T-helper 2 cell treated with Interferon-gamma antibody and Interleukin-4, amounts not matched to agents 5 μg/mL and 100 μg/mL, for 36 hours (primary cell): ENCODE data around the gene ZFHX2.
"Not testable (repeated sequence)": the region's sequence is repeated elsewhere in the genome, so short reads cannot be mapped to it uniquely, and the experiment has no call there.

ENCODE experiments used
- DNase-seq: peaks from one replicate; pipeline ENCODE4 v3.0.0; 2021; ENCODE audit warnings: low spot score
- H3K27ac Mint-ChIP-seq: one replicate; pipeline ENCODE4 v1.8.0; 2021; ENCODE audit warnings: mild to moderate bottlenecking, mixed read lengths
- H3K27me3 Mint-ChIP-seq: one replicate; pipeline ENCODE4 v1.8.0; 2021; ENCODE audit warnings: low read depth, mixed read lengths
- H3K36me3 Mint-ChIP-seq: one replicate; pipeline ENCODE4 v1.8.0; 2021; ENCODE audit warnings: low read depth, mixed read lengths
- H3K4me1 Mint-ChIP-seq: one replicate; pipeline ENCODE4 v1.8.0; 2021; ENCODE audit warnings: low read depth, mixed read lengths
- H3K4me3 Mint-ChIP-seq: one replicate; pipeline ENCODE4 v1.8.0; 2022; ENCODE audit warnings: mild to moderate bottlenecking, moderate library complexity, mixed read lengths
- H3K9me3 Mint-ChIP-seq: one replicate; pipeline ENCODE4 v1.8.0; 2021; ENCODE audit warnings: mixed read lengths

ZFHX2 gene

DNA sequence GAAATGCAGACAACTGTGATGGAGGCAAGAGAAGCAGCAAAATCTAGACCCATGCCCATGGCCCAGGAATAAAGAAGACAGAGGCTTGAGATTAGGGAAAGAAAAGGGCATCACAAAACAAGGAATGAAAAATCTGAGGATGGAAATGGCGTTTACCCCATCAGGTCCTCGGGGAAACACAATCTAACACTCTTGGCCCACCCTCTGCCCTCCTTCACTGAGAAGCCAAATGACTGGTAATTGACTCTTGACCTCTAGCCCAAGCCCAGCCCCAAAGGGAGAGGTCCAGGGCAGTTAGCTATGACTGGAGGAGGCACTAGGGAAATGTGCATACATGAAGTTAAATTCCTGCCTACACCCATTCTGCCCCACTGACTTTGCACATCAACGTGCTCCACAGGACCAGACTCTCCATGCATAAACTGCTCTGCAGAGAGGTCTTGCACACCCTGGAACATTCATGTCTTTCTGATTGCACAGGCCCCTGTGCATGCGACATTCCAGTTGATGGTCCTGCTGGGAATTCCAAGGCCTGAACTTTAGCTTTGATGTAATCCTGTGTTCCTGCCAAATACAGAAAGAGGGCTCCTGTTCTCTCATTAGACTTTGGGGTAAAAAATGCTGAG is 5.7 kb downstream of the ZFHX2 start:
- Mint-ChIP-seq H3K9me3 (no peaks in the 10 kb centered on the region), H3K27me3 (no peaks in the 10 kb centered on the region), H3K4me3 (no peak overlapping the region), H3K36me3 (no peaks in the 10 kb centered on the region), H3K4me1 (no peaks in the 10 kb centered on the region), H3K27ac (no peak overlapping the region)
- no peak for DNase-seq

DNA sequence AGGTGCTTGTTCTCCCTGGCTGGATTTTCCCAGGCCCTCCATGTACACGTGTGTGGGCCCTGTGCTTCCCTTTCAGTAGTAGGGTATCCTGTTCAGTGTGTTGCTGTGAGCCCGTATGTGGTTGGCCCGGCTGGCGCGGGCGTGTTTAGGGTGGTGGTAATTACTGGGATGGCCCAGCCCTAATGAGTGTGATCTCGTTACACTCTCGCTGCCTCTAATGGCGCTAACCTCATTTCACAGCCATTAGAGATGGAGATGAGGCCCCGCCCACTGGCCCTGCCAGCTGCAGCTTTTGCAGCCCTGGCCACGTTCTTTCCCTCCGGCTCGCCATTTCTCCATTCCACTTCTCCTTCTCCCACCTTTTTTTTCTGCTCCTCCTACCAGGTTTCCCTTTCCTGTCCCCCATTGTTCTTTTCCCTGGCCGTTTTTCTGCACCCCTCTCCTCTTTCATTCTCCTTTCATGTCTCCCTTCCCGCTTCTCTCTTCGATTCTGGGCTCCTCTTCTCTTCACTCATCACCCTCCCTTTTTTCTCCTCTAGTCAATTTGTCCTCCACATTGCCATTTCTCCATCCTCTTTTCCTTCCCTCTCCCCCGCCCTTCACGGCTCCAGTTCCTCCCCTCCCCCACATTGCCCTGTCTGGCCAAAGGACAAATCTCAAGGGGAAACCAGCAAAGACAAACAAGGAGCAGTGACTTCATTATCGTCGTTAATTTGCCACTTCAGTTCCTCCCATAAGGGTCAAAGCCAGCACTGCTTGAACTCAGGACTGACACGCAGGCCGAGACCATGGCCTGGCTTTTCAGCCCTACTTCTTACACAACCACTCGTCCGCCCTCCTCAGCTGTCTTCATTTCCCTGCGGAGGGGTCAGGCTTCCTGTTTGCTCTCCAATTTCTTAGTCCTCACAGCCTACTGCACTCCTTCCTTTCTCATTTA is 6.8 kb downstream of the ZFHX2 start:
- Mint-ChIP-seq H3K27ac (no peak overlapping the region), H3K36me3 (no peaks in the 10 kb centered on the region)

DNA sequence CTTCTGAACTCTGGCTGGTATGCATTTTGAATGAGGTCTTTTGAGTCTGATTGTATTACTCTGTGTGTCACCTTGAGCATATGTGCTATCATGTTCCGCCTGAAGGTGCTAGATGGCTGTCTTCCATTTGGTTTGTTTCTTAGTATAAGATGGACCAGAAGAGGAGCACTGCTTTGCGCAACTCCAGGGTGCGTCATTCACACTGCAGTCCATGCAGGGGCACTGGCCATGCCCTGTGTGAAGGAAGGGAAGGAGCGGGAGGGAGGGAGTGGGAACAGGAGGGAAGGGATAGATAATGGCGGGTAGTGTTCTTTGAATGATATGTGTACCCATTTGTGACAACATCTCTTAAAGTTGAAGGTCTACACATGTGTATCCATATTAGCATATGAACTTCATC is 8.2 kb downstream of the ZFHX2 start:
- no peaks in the 10 kb centered on the region for H3K36me3 Mint-ChIP-seq

More for the DNA sequence above, 6.8 kb downstream of the ZFHX2 start:
- H3K4me3 Mint-ChIP-seq, result no peak overlapping the region
- H3K9me3 Mint-ChIP-seq, result no peaks in the 10 kb centered on the region
- no peaks in the 10 kb centered on the region for H3K27me3 Mint-ChIP-seq
- DNase-seq, result no peak
- H3K4me1 Mint-ChIP-seq, result peaks cover under 1% of the 10 kb centered on the region

DNA sequence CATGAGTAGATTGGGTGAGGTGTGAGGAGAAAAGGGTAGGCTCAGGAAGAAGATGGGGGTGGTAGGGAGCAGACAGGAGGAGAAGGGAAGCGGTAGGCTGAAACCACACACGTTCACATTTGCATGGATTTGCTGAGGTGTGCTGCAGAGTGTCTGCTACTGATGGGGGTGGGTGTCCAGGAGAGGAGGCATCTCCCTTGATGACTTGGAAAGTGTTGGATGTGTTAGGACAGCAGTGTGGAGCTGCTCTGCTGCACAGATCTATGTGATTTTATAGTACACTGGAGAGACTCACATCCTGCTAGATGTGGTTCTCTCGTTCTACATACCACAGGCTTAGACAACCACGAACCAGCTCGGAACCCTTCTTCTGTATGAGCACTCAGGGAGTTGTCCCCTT is 9.3 kb downstream of the ZFHX2 start:
- Mint-ChIP-seq H3K27ac (no peak overlapping the region), H3K27me3 (no peaks in the 10 kb centered on the region), H3K9me3 (no peaks in the 10 kb centered on the region), H3K36me3 (no peaks in the 10 kb centered on the region), H3K4me3 (no peak overlapping the region), H3K4me1 (peaks cover 4% of the 10 kb centered on the region)
- DNase-seq, result no peak

More for the DNA sequence above, 8.2 kb downstream of the ZFHX2 start:
- peaks cover 4% of the 10 kb centered on the region for H3K4me1 Mint-ChIP-seq
- DNase-seq, result no peak
- H3K27me3 Mint-ChIP-seq, result no peaks in the 10 kb centered on the region
- no peak overlapping the region for H3K4me3 Mint-ChIP-seq
- no peaks in the 10 kb centered on the region for H3K9me3 Mint-ChIP-seq
- H3K27ac Mint-ChIP-seq, result no peak overlapping the region

DNA sequence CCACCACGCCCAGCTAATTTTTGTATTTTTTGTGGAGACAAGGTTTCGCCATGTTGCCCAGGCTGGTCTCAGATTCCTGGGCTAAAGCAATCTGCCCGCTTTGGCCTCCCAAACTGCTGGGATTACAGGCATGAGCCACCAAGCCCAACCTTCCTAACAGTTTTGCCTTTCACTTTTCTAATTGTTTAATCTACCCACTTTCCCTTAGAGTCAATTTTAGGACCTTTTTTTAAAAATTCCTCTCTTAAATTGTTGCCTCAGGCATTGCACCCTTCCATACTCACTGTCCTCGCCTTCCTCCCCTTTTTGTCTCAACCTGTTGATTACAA is 11.5 kb downstream of the ZFHX2 start:
- Mint-ChIP-seq H3K27ac (no peak overlapping the region), H3K36me3 (no peaks in the 10 kb centered on the region), H3K4me1 (peaks cover 4% of the 10 kb centered on the region), H3K9me3 (no peaks in the 10 kb centered on the region), H3K4me3 (no peak overlapping the region), H3K27me3 (no peaks in the 10 kb centered on the region)
- no peak for DNase-seq

DNA sequence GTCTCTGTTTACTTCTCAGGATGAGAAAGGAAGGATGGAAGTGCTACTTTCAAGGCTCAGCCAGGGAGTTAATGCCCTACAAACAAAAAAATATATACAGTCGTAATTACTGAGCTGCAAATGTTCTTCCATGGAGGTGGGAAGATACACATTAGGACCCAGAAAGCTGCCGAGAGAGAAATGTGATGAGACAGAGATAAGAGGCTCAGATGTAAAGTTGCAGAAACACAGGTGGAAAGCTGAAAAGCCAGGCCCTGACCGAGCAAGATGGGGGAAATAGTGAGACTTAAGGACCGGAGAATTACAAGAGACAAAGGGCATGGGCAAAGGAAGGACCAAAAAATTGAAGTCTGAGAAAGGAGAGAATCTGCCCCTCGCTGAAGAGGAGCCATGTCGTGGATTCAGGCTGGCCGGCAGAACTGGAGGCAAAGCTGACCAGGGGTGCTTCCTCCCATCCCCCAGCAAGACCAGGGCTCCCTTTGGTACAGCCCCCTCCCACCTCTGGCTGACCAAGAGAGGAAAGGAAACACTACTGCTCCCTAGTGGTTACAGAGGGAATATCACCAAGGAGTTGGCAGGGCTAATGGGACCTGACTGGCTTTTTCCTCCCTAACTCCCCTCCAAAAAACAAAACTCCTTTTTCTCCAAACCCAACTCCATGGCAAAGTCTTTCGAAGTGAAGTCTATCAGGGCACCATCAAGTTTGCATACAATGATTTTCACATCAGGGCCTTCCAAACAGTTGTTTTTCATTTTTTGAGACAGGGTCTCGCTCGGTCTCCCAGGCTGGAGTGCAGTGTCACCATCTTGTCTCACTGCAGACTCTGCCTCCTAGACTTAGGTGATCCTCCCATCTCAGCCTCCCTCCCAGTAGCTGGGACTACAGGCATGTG is 12.1 kb downstream of the ZFHX2 start:
- H3K27ac Mint-ChIP-seq, result no peak overlapping the region
- H3K9me3 Mint-ChIP-seq, result no peaks in the 10 kb centered on the region
- no peaks in the 10 kb centered on the region for H3K27me3 Mint-ChIP-seq
- H3K4me3 Mint-ChIP-seq, result no peak overlapping the region
- peaks cover 4% of the 10 kb centered on the region for H3K4me1 Mint-ChIP-seq
- no peaks in the 10 kb centered on the region for H3K36me3 Mint-ChIP-seq
- DNase-seq, result no peak

DNA sequence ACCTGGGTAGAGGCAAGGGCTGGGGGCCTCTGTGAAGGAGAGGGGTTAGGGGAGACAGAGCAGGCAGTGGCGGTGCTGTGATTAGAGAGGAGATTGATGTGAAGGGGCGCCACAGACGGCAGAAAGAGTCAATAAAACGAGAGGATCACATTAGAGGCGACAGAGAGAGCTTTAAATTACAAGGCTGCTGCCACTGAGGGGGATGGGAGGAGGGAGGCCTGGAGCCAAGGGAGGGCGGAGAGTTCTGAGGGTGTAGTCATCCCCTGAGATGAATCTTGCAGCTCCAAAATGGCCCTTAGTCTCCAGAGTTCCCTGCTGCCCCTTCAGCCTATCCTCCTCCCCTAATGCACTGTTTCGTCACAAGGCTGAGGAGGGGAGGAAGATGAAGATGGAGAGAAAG is 12.8 kb downstream of the ZFHX2 start:
- Mint-ChIP-seq H3K4me1 (peaks cover 4% of the 10 kb centered on the region), H3K9me3 (no peaks in the 10 kb centered on the region), H3K4me3 (no peak overlapping the region), H3K36me3 (no peaks in the 10 kb centered on the region), H3K27me3 (no peaks in the 10 kb centered on the region), H3K27ac (no peak overlapping the region)
- DNase-seq, result no peak

- peaks cover 4% of the 10 kb centered on the region for H3K4me1 Mint-ChIP-seq
- no peaks in the 10 kb centered on the region for H3K27me3 Mint-ChIP-seq
- H3K27ac Mint-ChIP-seq, result no peak overlapping the region
- no peak overlapping the region for H3K4me3 Mint-ChIP-seq
- H3K36me3 Mint-ChIP-seq, result no peaks in the 10 kb centered on the region
- H3K9me3 Mint-ChIP-seq, result no peaks in the 10 kb centered on the region
- no peak for DNase-seq
These were observed 13.4 kb downstream of the ZFHX2 start for GRCh38 chr14:23538050-23538718.

- Mint-ChIP-seq H3K27ac (no peak overlapping the region), H3K4me3 (no peak overlapping the region), H3K27me3 (no peaks in the 10 kb centered on the region), H3K36me3 (no peaks in the 10 kb centered on the region), H3K9me3 (no peaks in the 10 kb centered on the region), H3K4me1 (peaks cover 4% of the 10 kb centered on the region)
- DNase-seq, result no peak
These were observed 14.1 kb downstream of the ZFHX2 start for GRCh38 chr14:23537351-23538049.

DNA sequence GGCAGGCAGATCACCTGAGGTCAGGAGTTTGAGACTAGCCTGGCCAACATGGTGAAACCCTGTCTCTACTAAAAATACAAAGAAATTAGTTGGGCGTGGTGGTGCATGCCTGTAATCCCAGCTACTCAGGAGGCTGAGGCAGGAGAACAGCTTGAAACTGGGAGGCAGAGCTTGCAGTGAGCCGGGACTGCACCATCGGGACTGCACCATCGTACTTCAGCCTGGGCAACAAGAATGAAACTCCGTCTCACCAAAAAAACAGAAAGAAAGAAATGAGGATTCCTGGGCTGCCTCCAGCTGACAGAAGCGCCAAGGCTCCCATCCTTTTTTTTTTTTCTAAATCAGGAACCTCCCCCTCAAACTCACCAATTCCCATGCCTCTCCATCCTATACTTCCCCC is 14.7 kb downstream of the ZFHX2 start:
- not testable (repeated sequence) for H3K4me3 Mint-ChIP-seq, H3K27me3 Mint-ChIP-seq, H3K36me3 Mint-ChIP-seq, H3K4me1 Mint-ChIP-seq, H3K27ac Mint-ChIP-seq, H3K9me3 Mint-ChIP-seq, DNase-seq

DNA sequence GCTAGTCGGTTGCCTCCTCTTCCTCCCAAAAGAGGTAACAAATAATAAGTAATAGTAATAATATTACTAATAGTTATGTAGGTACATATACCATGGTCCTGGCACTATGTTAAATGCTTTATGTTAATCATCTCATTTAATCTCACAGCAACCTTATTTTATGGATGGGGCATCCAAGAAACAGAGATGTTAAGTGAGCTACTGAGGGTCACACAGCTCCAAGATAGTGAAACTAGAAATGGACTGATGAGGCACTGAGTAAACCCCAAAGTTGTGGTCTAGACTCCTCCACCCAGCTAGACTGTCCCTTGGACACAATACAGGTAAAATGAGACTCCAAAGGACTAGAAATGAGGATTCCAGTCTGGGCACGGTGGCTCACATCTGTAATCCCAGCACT is 15.1 kb downstream of the ZFHX2 start:
- DNase-seq, result no peak
- peaks cover 4% of the 10 kb centered on the region for H3K4me1 Mint-ChIP-seq
- H3K27ac Mint-ChIP-seq, result no peak overlapping the region
- no peaks in the 10 kb centered on the region for H3K27me3 Mint-ChIP-seq
- H3K36me3 Mint-ChIP-seq, result no peaks in the 10 kb centered on the region
- H3K9me3 Mint-ChIP-seq, result no peaks in the 10 kb centered on the region
- no peak overlapping the region for H3K4me3 Mint-ChIP-seq

GRCh38 chr14:23535943-23536342 is 15.6 kb downstream of the ZFHX2 start:
- peaks cover 5% of the 10 kb centered on the region for H3K4me1 Mint-ChIP-seq
- no peaks in the 10 kb centered on the region for H3K36me3 Mint-ChIP-seq
- no peak for DNase-seq
- no peaks in the 10 kb centered on the region for H3K9me3 Mint-ChIP-seq
- no peaks in the 10 kb centered on the region for H3K27me3 Mint-ChIP-seq
- H3K27ac Mint-ChIP-seq, result no peak overlapping the region
- H3K4me3 Mint-ChIP-seq, result no peak overlapping the region
